SK-N-SH treated with all-trans-retinoic acid at 6 μM for 48 hours (cell line): Measurements from ENCODE around the gene AEN.

Experiments used
- GLIS3 ChIP-seq: fragments of 250-450 bp; sonication (Bioruptor Pico); IDR thresholded peaks from 2 replicates; pipeline ENCODE4 v1.5.0; 2020; ENCODE audit warnings: mild to moderate bottlenecking, moderate library complexity
- ISL1 ChIP-seq: fragments of 250-450 bp; sonication (Bioruptor Pico); IDR thresholded peaks from 2 replicates; pipeline ENCODE4 v2.1.2; 2022; ENCODE audit warnings: mild to moderate bottlenecking, moderate library complexity
- OSR1 ChIP-seq: fragments of 250-450 bp; sonication (Bioruptor Pico); IDR thresholded peaks from 2 replicates; pipeline ENCODE4 v1.8.0; 2022; ENCODE audit warnings: moderate library complexity, mild to moderate bottlenecking, inconsistent platforms
- PATZ1 ChIP-seq: fragments of 250-450 bp; sonication (Bioruptor Pico); IDR thresholded peaks from 2 replicates; pipeline ENCODE4 v1.8.0; 2020; ENCODE audit warnings: mild to moderate bottlenecking, moderate library complexity, borderline replicate concordance
- PPARA ChIP-seq: fragments of 250-450 bp; sonication (Bioruptor Pico); IDR thresholded peaks from 2 replicates; pipeline ENCODE4 v1.5.0; 2020; ENCODE audit warnings: mild to moderate bottlenecking, borderline replicate concordance
- TCF4 ChIP-seq: fragments of 250-450 bp; sonication (Bioruptor Pico); IDR thresholded peaks from 2 replicates; pipeline ENCODE4 v1.8.0; 2021; ENCODE audit warnings: mild to moderate bottlenecking, moderate library complexity, borderline replicate concordance
- TSHZ2 ChIP-seq: fragments of 250-450 bp; sonication (Bioruptor Pico); IDR thresholded peaks from 2 replicates; pipeline ENCODE4 v1.5.0; 2020; ENCODE audit warnings: mild to moderate bottlenecking, moderate library complexity
- ZFP3 ChIP-seq: fragments of 250-450 bp; sonication (Bioruptor Pico); IDR thresholded peaks from 2 replicates; pipeline ENCODE4 v1.5.0; 2020; ENCODE audit warnings: mild to moderate bottlenecking, moderate library complexity
- ZFP30 ChIP-seq: fragments of 450-650 bp; formaldehyde crosslinking; IDR thresholded peaks from 2 replicates; pipeline ENCODE4 v1.5.0; 2022; ENCODE audit warnings: mild to moderate bottlenecking, moderate library complexity
- ZNF70 ChIP-seq: fragments of 450-650 bp; formaldehyde crosslinking; IDR thresholded peaks from 2 replicates; pipeline ENCODE4 v1.5.0; 2020; ENCODE audit warnings: mild to moderate bottlenecking, moderate library complexity

- TF ChIP-seq TSHZ2 (CRISPR knock-in tag) = no peak
- no peak for TF ChIP-seq GLIS3 (CRISPR knock-in tag)
- TF ChIP-seq ZFP30 (CRISPR knock-in tag) = no peak
- no peak for TF ChIP-seq OSR1 (CRISPR knock-in tag)
- TF ChIP-seq ISL1 (CRISPR knock-in tag) = no peak
- TF ChIP-seq PATZ1 (CRISPR knock-in tag) = no peak
- TF ChIP-seq TCF4 (CRISPR knock-in tag) = no peak
- TF ChIP-seq ZFP3 (CRISPR knock-in tag) = no peak
- no peak for TF ChIP-seq PPARA (CRISPR knock-in tag)
- no peak for TF ChIP-seq ZNF70 (CRISPR knock-in tag)
Measured at GRCh38 chr15:88606070-88606794, 14.9 kb upstream of the AEN start.
